Measurements from ENCODE around the gene GPR146. TPM values are rescaled to one million over a fixed set of nuclear protein-coding genes. Genes with fewer than 3 reads are reported as not detected.

Gene GPR146
- total and polyA plus RNA-seq, 9 of the 15 experiments (the other 6 are each of a cell fraction or from before 2014, with no cell fraction given), result 0.22 to 3.6 (median 0.64) TPM; not detected in 2

DNA sequence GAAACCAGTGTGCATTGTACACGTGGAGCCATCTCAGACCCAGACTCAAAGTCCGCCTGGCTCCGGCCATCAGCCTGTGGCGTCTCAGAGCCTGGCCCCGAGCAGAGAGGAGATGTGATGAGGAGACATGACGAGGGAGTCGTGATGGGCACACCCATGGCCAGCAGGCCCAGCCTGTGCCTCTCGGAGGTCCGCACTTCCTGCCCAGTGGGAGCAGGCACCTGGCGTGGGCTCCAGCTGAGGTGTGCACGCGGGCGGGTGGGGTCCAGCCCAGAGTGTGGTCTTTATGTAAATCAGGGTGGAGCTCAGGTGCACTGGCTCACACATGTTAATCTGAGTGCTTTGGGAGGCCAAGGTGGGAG is 26.0 kb upstream of the GPR146 start:
- FAIRE-seq (no peak), DNase-seq (ENCODE audit: extremely low read depth in 1 of 4, low spot score in 3 of 4) (no peak), ATAC-seq (no peak)
- 96% methylated on average over 13 of the region's 13 CpGs for WGBS (ENCODE audit: insufficient coverage, low coverage, missing lambda C conversion rate)
- peaks cover 0 to 71% of the 10 kb centered on the region in 2 experiments; a peak in 2 of 5 replicates for H3K4me1 ChIP-seq (replicated peaks in 1 of 2; ENCODE audit: control insufficient read depth in 2 of 2, insufficient read depth in 2 of 2, low read length in 2 of 2)
- H3K27ac ChIP-seq (ENCODE audit: extremely low read depth, low read depth, low read length), result no peak overlapping the region
- no peaks in the 10 kb centered on the region for H3K9me1 ChIP-seq (ENCODE audit: control insufficient read depth, insufficient read depth, low read length)
- H3K4me3 ChIP-seq, result no peak overlapping the region
- peaks cover 27% of the 10 kb centered on the region; the same call in 2 of the 3 replicates for H3K36me3 ChIP-seq (ENCODE audit: control insufficient read depth, insufficient read depth, low read length)
- POLR2A ChIA-PET, result interaction anchor here (0.6 kb wide), 1 partner anchor 10 kb away, joined by 3 read pairs; no protein-coding TSS in a partner anchor
- H3K27me3 ChIP-seq (ENCODE audit: control insufficient read depth in 2 of 2, insufficient read depth in 2 of 2, low read length in 2 of 2), result no peaks in the 10 kb centered on the region
- CTCF ChIA-PET (ENCODE audit: low intra/inter-chr PET ratio), result no interaction called here
- peak; percentile 40 for TF ChIP-seq HMGN3 (IDR thresholded peaks at IDR 0.05; ENCODE audit: borderline replicate concordance, extremely low read depth, insufficient read length, low read depth, low read length)
- TF ChIP-seq TEAD2 (tag; IDR thresholded peaks at IDR 0.05), result no peak
- TF ChIP-seq, protein P1, sequence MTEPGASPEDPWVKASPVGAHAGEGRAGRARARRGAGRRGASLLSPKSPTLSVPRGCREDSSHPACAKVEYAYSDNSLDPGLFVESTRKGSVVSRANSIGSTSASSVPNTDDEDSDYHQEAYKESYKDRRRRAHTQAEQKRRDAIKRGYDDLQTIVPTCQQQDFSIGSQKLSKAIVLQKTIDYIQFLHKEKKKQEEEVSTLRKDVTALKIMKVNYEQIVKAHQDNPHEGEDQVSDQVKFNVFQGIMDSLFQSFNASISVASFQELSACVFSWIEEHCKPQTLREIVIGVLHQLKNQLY (CRISPR knock-in tag; conservative IDR thresholded peaks at IDR 0.05), result no peak
- TF ChIP-seq MAZ (CRISPR knock-in tag; conservative IDR thresholded peaks at IDR 0.05 in 1 of 2, IDR thresholded peaks at IDR 0.05 in 1 of 2), result no peak
- TF ChIP-seq MYBL2 (IDR thresholded peaks at IDR 0.05; ENCODE audit: low read depth), result no peak
- no peak for TF ChIP-seq MYBL2 (CRISPR knock-in tag; IDR thresholded peaks at IDR 0.05; ENCODE audit: borderline replicate concordance)
- no peak for TF ChIP-seq TAF9B (IDR thresholded peaks at IDR 0.05; ENCODE audit: partially characterized antibody)
- in situ Hi-C loops (cut with MboI) (no loop called here), intact Hi-C loops (cut with micrococcal nuclease) (no loop called here)
- H3K4me2 ChIP-seq (ENCODE audit: insufficient read depth, low read length), result no peak overlapping the region
- H4K20me1 ChIP-seq (replicated peaks; ENCODE audit: control insufficient read depth, insufficient read depth, low read length), result peaks cover 7% of the 10 kb centered on the region
- no peak overlapping the region for H2AFZ ChIP-seq (ENCODE audit: low read depth, low read length)
- peaks cover 7% of the 10 kb centered on the region for H3K9me3 ChIP-seq (replicated peaks; ENCODE audit: control insufficient read depth, insufficient read depth, low read depth, low read length)
- no TSS peak for BruUV-seq (replicated peaks)
- H3K9ac ChIP-seq (ENCODE audit: insufficient read depth in 1 of 2, low read depth in 2 of 2, low read length in 2 of 2), result no peak overlapping the region; a peak in 1 of 4 replicates
- H3K79me2 ChIP-seq (ENCODE audit: control insufficient read depth, insufficient read depth, low read length), result peaks cover 41% of the 10 kb centered on the region
